Activated CD8-positive, alpha-beta memory T cell treated with anti-CD3 and anti-CD28 coated beads, Interleukin-2, amount 50 U/mL, for 1 hour (primary cell): ENCODE results near the gene PRSS27.

Source experiments
- DNase-seq: peaks from one replicate; pipeline ENCODE4 v3.0.0-alpha.2; 2020; ENCODE audit errors: extremely low read depth

PRSS27 gene

GRCh38 chr16:2720064-2720457, at the start of gene PRSS27:
Gene PRSS27 (minus strand): TSS chr16:2720224. CDS start chr16:2720160, 64 bp downstream.
- DNase-seq = no peak

GRCh38 chr16:2769675-2770056, 49.6 kb upstream of the PRSS27 start:
- DNase-seq = no peak

- no peak for DNase-seq
These were observed 49.1 kb upstream of the PRSS27 start for GRCh38 chr16:2769100-2769529.

GRCh38 chr16:2768403-2769089, 48.5 kb upstream of the PRSS27 start:
- no peak for DNase-seq

- DNase-seq = no peak
These were observed 47.9 kb upstream of the PRSS27 start for GRCh38 chr16:2767891-2768290.

- no peak for DNase-seq
These were observed 47.2 kb upstream of the PRSS27 start for GRCh38 chr16:2767140-2767731.

GRCh38 chr16:2766430-2767139, 46.6 kb upstream of the PRSS27 start:
- DNase-seq = no peak

- no peak for DNase-seq
These were observed 45.7 kb upstream of the PRSS27 start for GRCh38 chr16:2765462-2766404.

- DNase-seq = no peak
These were observed 44.7 kb upstream of the PRSS27 start for GRCh38 chr16:2764718-2765117.

GRCh38 chr16:2763173-2763572, 43.1 kb upstream of the PRSS27 start:
- DNase-seq = no peak

- no peak for DNase-seq
These were observed 42.7 kb upstream of the PRSS27 start for GRCh38 chr16:2762711-2763110.

GRCh38 chr16:2761886-2762583, 42.0 kb upstream of the PRSS27 start:
- DNase-seq = no peak

GRCh38 chr16:2761472-2761871, 41.4 kb upstream of the PRSS27 start:
- no peak for DNase-seq

- DNase-seq = no peak
These were observed 37.3 kb upstream of the PRSS27 start for GRCh38 chr16:2757344-2757743.

- DNase-seq = no peak
These were observed 36.4 kb upstream of the PRSS27 start for GRCh38 chr16:2756288-2757015.

GRCh38 chr16:2755158-2755557, 35.1 kb upstream of the PRSS27 start:
- no peak for DNase-seq

GRCh38 chr16:2753733-2754020, 33.7 kb upstream of the PRSS27 start:
- no peak for DNase-seq

- DNase-seq = peak; percentile 13
These were observed 33.1 kb upstream of the PRSS27 start for GRCh38 chr16:2752850-2753732.

- peak; percentile 87 for DNase-seq
These were observed 32.2 kb upstream of the PRSS27 start, which contains the start of gene SRRM2 for GRCh38 chr16:2752035-2752849. Gene SRRM2 (plus strand): TSS chr16:2752638. CDS start chr16:2756365, 3,727 bp downstream.
